Skeletal muscle tissue (tissue), 4 donors: ENCODE measurements around the gene DCAF8L1. TPM values are rescaled to one million over a fixed set of nuclear protein-coding genes. Genes with fewer than 3 reads are reported as not detected.

ENCODE experiments used
- H3K27ac ChIP-seq: one replicate; pipeline ENCODE4 v1.7.0; 2013; ENCODE audit warnings: mild to moderate bottlenecking, low read depth, low read length, inconsistent platforms
- H3K27me3 ChIP-seq, 3 donors: one replicate each; pipeline ENCODE4 v1.7.0; 2013; ENCODE audit warnings: low read length in 3 of 3; ENCODE audit not compliant: control insufficient read depth in 3 of 3, insufficient read depth in 3 of 3
- H3K36me3 ChIP-seq, 3 donors: one replicate each; pipeline ENCODE4 v1.7.0; 2013; ENCODE audit warnings: low read length in 3 of 3; ENCODE audit not compliant: control insufficient read depth in 3 of 3, insufficient read depth in 3 of 3
- H3K4me1 ChIP-seq, 3 donors: one replicate each; pipeline ENCODE4 v1.7.0; 2013; ENCODE audit warnings: low read length in 3 of 3, mild to moderate bottlenecking in 3 of 3; ENCODE audit not compliant: control insufficient read depth in 3 of 3, insufficient read depth in 3 of 3
- H3K4me3 ChIP-seq, 3 donors: one replicate each; pipeline ENCODE4 v1.7.0; 2013; ENCODE audit warnings: low read length in 3 of 3
- H3K9ac ChIP-seq, 3 donors: one replicate each; pipeline ENCODE4 v1.7.0; 2013; ENCODE audit warnings: low read length in 3 of 3, mild to moderate bottlenecking in 3 of 3, moderate library complexity in 2 of 3, low read depth in 1 of 3
- H3K9me3 ChIP-seq, 3 donors: one replicate each; pipeline ENCODE4 v1.7.0; 2013; ENCODE audit warnings: low read length in 3 of 3; ENCODE audit not compliant: control insufficient read depth in 3 of 3
- total RNA-seq: library from RNA; depleted of rRNA; stranded (reverse); fragments of >200 nt; gene quantifications from one replicate; pipeline ENCODE4 v1.2.3, GENCODE V29; 2014
- donor health status: Osteomylitis.

Gene DCAF8L1
- not detected for total RNA-seq

- Histone ChIP-seq H3K9ac (no peak within 1 kb of the TSS), H3K36me3 (no peaks in the 10 kb centered on the region), H3K9me3 (no peaks in the 10 kb centered on the region), H3K4me3 (no peak within 1 kb of the TSS), H3K27me3 (no peaks in the 10 kb centered on the region), H3K4me1 (no peaks in the 10 kb centered on the region), H3K27ac (no peak within 1 kb of the TSS)
Measured at GRCh38 chrX:27981349-27981748, at the start of gene DCAF8L1. Gene DCAF8L1 (minus strand): TSS chrX:27981449. CDS start chrX:27981334, 115 bp downstream.

- Histone ChIP-seq H3K27me3 (no peaks in the 10 kb centered on the region), H3K36me3 (no peaks in the 10 kb centered on the region), H3K9ac (no peak overlapping the region), H3K4me1 (no peaks in the 10 kb centered on the region), H3K9me3 (no peaks in the 10 kb centered on the region), H3K27ac (no peak overlapping the region), H3K4me3 (no peak overlapping the region)
Measured at GRCh38 chrX:28022371-28022770, 41.1 kb upstream of the DCAF8L1 start.

GRCh38 chrX:28016823-28017222 is 35.6 kb upstream of the DCAF8L1 start:
- Histone ChIP-seq H3K27me3 (no peaks in the 10 kb centered on the region), H3K4me3 (no peak overlapping the region), H3K4me1 (no peaks in the 10 kb centered on the region), H3K27ac (no peak overlapping the region), H3K9me3 (no peaks in the 10 kb centered on the region), H3K9ac (no peak overlapping the region), H3K36me3 (no peaks in the 10 kb centered on the region)

GRCh38 chrX:28015993-28016392 is 34.7 kb upstream of the DCAF8L1 start:
- H3K9me3 ChIP-seq, result peaks cover 0 to 3% (median 0%) of the 10 kb centered on the region in 3 donors
- no peaks in the 10 kb centered on the region for H3K27me3 ChIP-seq
- no peaks in the 10 kb centered on the region for H3K4me1 ChIP-seq
- H3K4me3 ChIP-seq, result no peak overlapping the region
- no peak overlapping the region for H3K27ac ChIP-seq
- H3K9ac ChIP-seq, result no peak overlapping the region
- no peaks in the 10 kb centered on the region for H3K36me3 ChIP-seq

- Histone ChIP-seq H3K9me3 (peaks cover 0 to 3% (median 0%) of the 10 kb centered on the region in 3 donors), H3K27me3 (no peaks in the 10 kb centered on the region), H3K4me3 (no peak overlapping the region), H3K36me3 (no peaks in the 10 kb centered on the region), H3K4me1 (no peaks in the 10 kb centered on the region), H3K27ac (no peak overlapping the region), H3K9ac (no peak overlapping the region)
Measured at GRCh38 chrX:28010875-28011274, 29.6 kb upstream of the DCAF8L1 start.

- no peaks in the 10 kb centered on the region for H3K36me3 ChIP-seq
- H3K9ac ChIP-seq, result no peak overlapping the region
- no peak overlapping the region for H3K4me3 ChIP-seq
- no peaks in the 10 kb centered on the region for H3K9me3 ChIP-seq
- H3K27ac ChIP-seq, result no peak overlapping the region
- H3K27me3 ChIP-seq, result no peaks in the 10 kb centered on the region
- H3K4me1 ChIP-seq, result no peaks in the 10 kb centered on the region
Measured at GRCh38 chrX:27998666-27999065, 17.4 kb upstream of the DCAF8L1 start.

GRCh38 chrX:27997622-27998021 is 16.4 kb upstream of the DCAF8L1 start:
- H3K27ac ChIP-seq, result no peak overlapping the region
- H3K9ac ChIP-seq, result no peak overlapping the region
- no peaks in the 10 kb centered on the region for H3K4me1 ChIP-seq
- no peaks in the 10 kb centered on the region for H3K9me3 ChIP-seq
- H3K4me3 ChIP-seq, result no peak overlapping the region
- no peaks in the 10 kb centered on the region for H3K36me3 ChIP-seq
- H3K27me3 ChIP-seq, result no peaks in the 10 kb centered on the region

- Histone ChIP-seq H3K27ac (no peak overlapping the region), H3K4me1 (no peaks in the 10 kb centered on the region), H3K9ac (no peak overlapping the region), H3K9me3 (no peaks in the 10 kb centered on the region), H3K36me3 (no peaks in the 10 kb centered on the region), H3K27me3 (no peaks in the 10 kb centered on the region), H3K4me3 (no peak overlapping the region)
Measured at GRCh38 chrX:27996132-27996531, 14.9 kb upstream of the DCAF8L1 start.

- H3K9me3 ChIP-seq, result no peaks in the 10 kb centered on the region
- no peaks in the 10 kb centered on the region for H3K4me1 ChIP-seq
- no peaks in the 10 kb centered on the region for H3K36me3 ChIP-seq
- no peak overlapping the region for H3K4me3 ChIP-seq
- H3K27ac ChIP-seq, result no peak overlapping the region
- H3K9ac ChIP-seq, result no peak overlapping the region
- no peaks in the 10 kb centered on the region for H3K27me3 ChIP-seq
Measured at GRCh38 chrX:27995611-27996010, 14.4 kb upstream of the DCAF8L1 start.

GRCh38 chrX:27987862-27988646 is 6.8 kb upstream of the DCAF8L1 start:
- Histone ChIP-seq H3K4me1 (no peaks in the 10 kb centered on the region), H3K27ac (no peak overlapping the region), H3K4me3 (no peak overlapping the region), H3K9ac (no peak overlapping the region), H3K27me3 (no peaks in the 10 kb centered on the region), H3K9me3 (no peaks in the 10 kb centered on the region), H3K36me3 (no peaks in the 10 kb centered on the region)
